Spleen (tissue), 11 donors: ENCODE measurements around the gene KCNQ4. TPM values are rescaled to one million over a fixed set of nuclear protein-coding genes. Genes with fewer than 3 reads are reported as not detected.
A peak's percentile ranks its signal among the peaks of the same experiment; 100 is the strongest.

ENCODE experiments used
- DNase-seq: peaks from one replicate; pipeline ENCODE4 v3.0.0-alpha.2; 2020
- H3K27ac ChIP-seq, 8 donors: fragments of 200-600 bp; sonication (generic) in 7 of 8; 1 replicate in 4 of 8; 2 replicates in 4 of 8; pipeline versions ENCODE4 v1.5.0 to v1.8.0; 2016 to 2021; ENCODE audit warnings: inconsistent platforms in 4 of 8, mild to moderate bottlenecking in 4 of 8, moderate library complexity in 1 of 8
- H3K27me3 ChIP-seq, 7 donors: fragments of 200-600 bp; sonication (generic) in 6 of 7; replicated peaks in 1 of 7; 1 replicate in 4 of 7; 2 replicates in 3 of 7; pipeline versions ENCODE4 v1.5.0 to v1.8.0; 2016 to 2021; ENCODE audit warnings: inconsistent platforms in 3 of 7, mild to moderate bottlenecking in 1 of 7
- H3K36me3 ChIP-seq, 6 donors: fragments of 200-600 bp; sonication (generic) in 5 of 6; 1 replicate in 4 of 6; 2 replicates in 2 of 6; pipeline versions ENCODE4 v1.5.0 to v1.8.0; 2016 to 2021; ENCODE audit warnings: inconsistent platforms in 2 of 6
- H3K4me1 ChIP-seq, 6 donors: fragments of 200-600 bp; sonication (generic) in 5 of 6; 1 replicate in 3 of 6; 2 replicates in 3 of 6; pipeline versions ENCODE4 v1.5.0 to v1.8.0; 2016 to 2021; ENCODE audit warnings: inconsistent platforms in 3 of 6
- H3K4me3 ChIP-seq, 8 donors: fragments of 200-600 bp; sonication (generic) in 7 of 8; 1 replicate in 4 of 8; 2 replicates in 4 of 8; pipeline versions ENCODE4 v1.5.0 to v1.8.0; 2016 to 2021; ENCODE audit warnings: inconsistent platforms in 4 of 8, mild to moderate bottlenecking in 4 of 8, moderate library complexity in 2 of 8
- H3K9me3 ChIP-seq, 8 donors: fragments of 200-600 bp; sonication (generic) in 7 of 8; 1 replicate in 4 of 8; 2 replicates in 4 of 8; pipeline versions ENCODE4 v1.5.0 to v1.8.0; 2016 to 2021; ENCODE audit warnings: inconsistent platforms in 4 of 8
- POLR2A ChIP-seq, 3 donors: fragments of 450-650 bp; IDR thresholded peaks; one replicate each; pipeline ENCODE4 v1.5.1; 2017; ENCODE audit warnings: antibody characterized with exemption in 3 of 3, mild to moderate bottlenecking in 1 of 3
- POLR2AphosphoS5 ChIP-seq, 3 donors: sonication (generic); formaldehyde crosslinking; IDR thresholded peaks; one replicate each; pipeline ENCODE4 v1.5.1; 2017; ENCODE audit warnings: antibody characterized with exemption in 3 of 3
- WGBS, 5 donors: extraction: QIAGEN DNeasy Blood & Tissue Kit in 3 of 5; methylation state at CpG; one replicate each; pipeline versions ENCODE4 v1.1.5 to v1.1.7; 2013 to 2018; 5-methylcytosine and 5-hydroxymethylcytosine counted together
- intact Hi-C: fragments of 100-400 bp; cut with DNase I; formaldehyde crosslinking; loops from one replicate; pipeline ENCODE4 v1.15.0; 2023; ENCODE audit warnings: low total_unique reads
- polyA plus RNA-seq, 3 donors: library from polyadenylated mRNA; stranded (reverse); fragments of 200-250 nt; gene quantifications; one replicate each; pipeline ENCODE4 v1.2.1, GENCODE V29; 2013
- total RNA-seq, 7 donors: library from RNA; depleted of rRNA in 3 of 7; stranded (reverse); fragments of >200 nt in 3 of 7; fragmentation: NEBNext Ultra II Directional in 4 of 7; extraction: Animal tissue kit (Norgen Biotek cat#: 25700) in 4 of 7; gene quantifications; one replicate each; pipeline versions ENCODE4 v1.1.0 to v1.2.1, GENCODE V29; 2016 to 2021
- TF ChIP-seq, protein P1 (sequence below), 11 experiments: fragments of 200-600 bp in 7 of 11; fragments of 450-650 bp in 4 of 11; sonication (generic) in 4 of 11; IDR thresholded peaks in 8 of 11; conservative IDR thresholded peaks in 3 of 11; 1 replicate in 7 of 11; 2 replicates in 4 of 11; pipeline versions ENCODE4 v1.4.0 to v1.8.0; 2016 to 2021; ENCODE audit warnings: antibody characterized with exemption in 11 of 11, inconsistent platforms in 4 of 11, mild to moderate bottlenecking in 1 of 11
- donor health status: healthy with polysubstance abuse.
- donor health status: DM: no; HTN: no; CAD: no; lungs with moderate emphysema.
- donor health status: DM: no; HTN: no; CAD: no.
- donor health status: Bipolar disorder and iron deficiency.
- donor health status: healthy.
- donor health status: DM: no; HTN: no; CAD: no.
- donor health status: DM: yes; HTN: yes; CAD: no.

KCNQ4 gene
- total and polyA plus RNA-seq, 10 donors: 0.09 to 0.54 (median 0.25) TPM

DNA sequence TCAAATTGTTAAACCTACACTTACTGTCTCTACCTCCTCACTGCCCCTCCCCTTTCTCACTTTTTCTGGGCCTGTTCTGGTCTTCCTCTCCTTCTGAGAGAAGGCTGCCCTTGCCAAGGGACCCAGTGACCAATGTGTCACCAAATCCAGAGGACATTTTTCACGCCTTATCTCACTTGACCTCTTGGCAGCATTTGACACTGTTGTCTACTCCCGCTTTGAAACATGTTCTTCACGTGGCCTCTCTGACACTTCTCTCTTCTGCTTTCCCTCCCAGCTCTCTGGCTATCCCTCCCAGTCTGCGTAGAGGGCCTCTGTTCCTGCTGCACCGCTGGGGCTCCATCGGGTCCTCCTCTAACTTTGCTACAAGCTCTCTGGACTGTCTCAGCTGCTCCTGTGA is 25.3 kb downstream of the KCNQ4 start:
- no peak overlapping the region for H3K4me3 ChIP-seq
- TF ChIP-seq, protein P1, sequence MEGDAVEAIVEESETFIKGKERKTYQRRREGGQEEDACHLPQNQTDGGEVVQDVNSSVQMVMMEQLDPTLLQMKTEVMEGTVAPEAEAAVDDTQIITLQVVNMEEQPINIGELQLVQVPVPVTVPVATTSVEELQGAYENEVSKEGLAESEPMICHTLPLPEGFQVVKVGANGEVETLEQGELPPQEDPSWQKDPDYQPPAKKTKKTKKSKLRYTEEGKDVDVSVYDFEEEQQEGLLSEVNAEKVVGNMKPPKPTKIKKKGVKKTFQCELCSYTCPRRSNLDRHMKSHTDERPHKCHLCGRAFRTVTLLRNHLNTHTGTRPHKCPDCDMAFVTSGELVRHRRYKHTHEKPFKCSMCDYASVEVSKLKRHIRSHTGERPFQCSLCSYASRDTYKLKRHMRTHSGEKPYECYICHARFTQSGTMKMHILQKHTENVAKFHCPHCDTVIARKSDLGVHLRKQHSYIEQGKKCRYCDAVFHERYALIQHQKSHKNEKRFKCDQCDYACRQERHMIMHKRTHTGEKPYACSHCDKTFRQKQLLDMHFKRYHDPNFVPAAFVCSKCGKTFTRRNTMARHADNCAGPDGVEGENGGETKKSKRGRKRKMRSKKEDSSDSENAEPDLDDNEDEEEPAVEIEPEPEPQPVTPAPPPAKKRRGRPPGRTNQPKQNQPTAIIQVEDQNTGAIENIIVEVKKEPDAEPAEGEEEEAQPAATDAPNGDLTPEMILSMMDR (IDR thresholded peaks at IDR 0.05 in 8 of 11, conservative IDR thresholded peaks at IDR 0.05 in 3 of 11): no peak
- TF ChIP-seq POLR2AphosphoS5 (IDR thresholded peaks at IDR 0.05): no peak
- TF ChIP-seq POLR2A (IDR thresholded peaks at IDR 0.05): no peak
- 58 to 70% (median 66%) methylated on average over 6 of the region's 6 CpGs for WGBS, 5 donors
- no peak for DNase-seq
- H3K36me3 ChIP-seq: no peaks in the 10 kb centered on the region
- H3K27ac ChIP-seq: peak overlapping the region in 1 of 8 donors; percentile 21
- peaks cover 0 to 16% (median 9%) of the 10 kb centered on the region in 6 donors for H3K4me1 ChIP-seq
- H3K9me3 ChIP-seq: no peaks in the 10 kb centered on the region
- H3K27me3 ChIP-seq: no peaks in the 10 kb centered on the region
- intact Hi-C loops: no loop called here

DNA sequence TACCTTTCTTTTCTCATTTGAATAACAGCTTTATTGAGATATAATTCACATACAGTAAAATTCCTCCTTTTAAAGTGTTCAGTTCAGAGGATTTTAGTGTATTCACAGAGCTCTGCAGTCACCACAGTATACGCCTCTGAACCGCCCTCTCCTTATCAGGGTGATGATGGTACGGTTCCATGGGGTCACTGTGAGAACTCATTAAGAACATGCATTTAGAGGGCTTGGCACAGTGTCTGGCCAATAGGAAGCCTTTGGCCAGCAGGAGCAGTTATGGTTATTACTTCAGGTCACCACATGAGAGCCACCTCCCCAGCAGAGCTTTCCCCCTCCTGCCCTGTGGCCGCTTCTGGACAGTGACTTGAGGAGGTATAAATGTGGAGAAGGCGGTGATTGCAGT is 27.3 kb downstream of the KCNQ4 start:
- no peak for TF ChIP-seq POLR2AphosphoS5 (IDR thresholded peaks at IDR 0.05)
- no peak for TF ChIP-seq POLR2A (IDR thresholded peaks at IDR 0.05)
- Histone ChIP-seq H3K27me3 (no peaks in the 10 kb centered on the region), H3K9me3 (no peaks in the 10 kb centered on the region), H3K4me3 (no peak overlapping the region), H3K36me3 (no peaks in the 10 kb centered on the region), H3K27ac (no peak overlapping the region), H3K4me1 (peaks cover 0 to 16% (median 9%) of the 10 kb centered on the region in 6 donors)
- no peak for DNase-seq
- intact Hi-C loops: no loop called here
- 87 to 97% (median 92%) methylated on average over 5 of the region's 5 CpGs for WGBS, 5 donors

DNA sequence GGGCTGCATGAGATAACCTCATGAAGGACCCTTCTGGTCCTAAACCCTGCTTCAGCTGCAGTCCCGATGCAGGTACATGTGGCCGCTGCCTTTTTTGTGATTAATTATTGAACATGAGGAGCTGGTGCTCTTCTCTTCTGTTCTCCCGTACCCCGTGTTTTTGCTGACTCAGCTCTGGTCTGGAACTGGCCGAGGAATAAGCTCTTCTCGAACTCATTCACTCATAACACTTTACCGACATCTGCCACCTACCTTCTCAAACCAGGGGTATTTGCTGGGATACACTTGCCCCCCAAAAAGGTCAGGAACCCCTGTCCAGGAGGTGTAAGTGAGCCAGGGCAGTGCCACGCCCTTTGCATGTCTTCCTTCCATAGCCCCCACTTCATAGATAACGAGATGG is 31.8 kb downstream of the KCNQ4 start:
- WGBS, 5 donors: 77 to 80% (median 78%) methylated on average over 9 of the region's 9 CpGs
- peaks cover 0 to 19% (median 13%) of the 10 kb centered on the region in 6 donors for H3K4me1 ChIP-seq
- TF ChIP-seq, protein P1 (IDR thresholded peaks at IDR 0.05 in 8 of 11, conservative IDR thresholded peaks at IDR 0.05 in 3 of 11): no peak
- TF ChIP-seq POLR2A (IDR thresholded peaks at IDR 0.05) (no peak), POLR2AphosphoS5 (IDR thresholded peaks at IDR 0.05) (no peak)
- peaks cover 0 to 27% (median 10%) of the 10 kb centered on the region in 7 donors for H3K27me3 ChIP-seq
- intact Hi-C loops: no loop called here
- no peak overlapping the region for H3K4me3 ChIP-seq
- no peaks in the 10 kb centered on the region for H3K9me3 ChIP-seq
- H3K27ac ChIP-seq: no peak overlapping the region
- DNase-seq: no peak
- no peaks in the 10 kb centered on the region for H3K36me3 ChIP-seq

DNA sequence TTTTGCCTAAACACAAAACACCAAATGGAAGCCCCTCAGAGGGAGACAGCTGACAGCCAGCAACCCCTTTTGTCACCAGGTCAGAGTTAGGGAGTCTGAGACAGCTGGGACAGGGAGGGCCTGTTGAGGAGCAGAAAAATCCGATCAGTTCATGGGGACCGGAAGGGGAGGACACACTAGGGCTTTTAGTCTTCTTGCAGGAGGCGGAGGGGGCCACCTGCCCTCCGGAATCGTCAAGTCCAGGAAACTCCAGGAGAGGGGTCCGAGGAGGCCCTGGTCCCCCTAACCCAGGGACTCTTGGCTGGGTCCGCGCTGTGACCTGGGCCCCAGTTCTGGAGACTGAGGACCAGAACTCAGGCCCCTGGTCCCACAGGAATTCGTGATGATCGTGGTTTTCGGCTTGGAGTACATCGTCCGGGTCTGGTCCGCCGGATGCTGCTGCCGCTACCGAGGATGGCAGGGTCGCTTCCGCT is 34.2 kb downstream of the KCNQ4 start:
- no peak for DNase-seq
- Histone ChIP-seq H3K27me3 (peaks cover 0 to 27% (median 10%) of the 10 kb centered on the region in 7 donors), H3K4me1 (peaks cover 0 to 19% (median 13%) of the 10 kb centered on the region in 6 donors), H3K9me3 (no peaks in the 10 kb centered on the region), H3K27ac (peak overlapping the region in 4 of 8 donors; percentile 1 to 60 (median 40)), H3K4me3 (peak overlapping the region in 7 of 8 donors; percentile 48 to 74 (median 55)), H3K36me3 (no peaks in the 10 kb centered on the region)
- WGBS, 5 donors: 26 to 58% (median 36%) methylated on average over 6 to 19 of the region's 19 CpGs
- intact Hi-C loops: no loop called here
- no peak for TF ChIP-seq POLR2AphosphoS5 (IDR thresholded peaks at IDR 0.05)
- TF ChIP-seq POLR2A (IDR thresholded peaks at IDR 0.05): no peak
- TF ChIP-seq, protein P1 (IDR thresholded peaks at IDR 0.05 in 8 of 11, conservative IDR thresholded peaks at IDR 0.05 in 3 of 11): no peak
